ENCODE results near the gene ATP13A2. TPM values are rescaled to one million over a fixed set of nuclear protein-coding genes. Genes with fewer than 3 reads are reported as not detected.
"Not testable (repeated sequence)": the region's sequence is repeated elsewhere in the genome, so short reads cannot be mapped to it uniquely, and the experiment has no call there.

The ATP13A2 gene
- polyA plus RNA-seq, 3 donors, result 17.6 to 37.8 (median 19.5) TPM

DNA sequence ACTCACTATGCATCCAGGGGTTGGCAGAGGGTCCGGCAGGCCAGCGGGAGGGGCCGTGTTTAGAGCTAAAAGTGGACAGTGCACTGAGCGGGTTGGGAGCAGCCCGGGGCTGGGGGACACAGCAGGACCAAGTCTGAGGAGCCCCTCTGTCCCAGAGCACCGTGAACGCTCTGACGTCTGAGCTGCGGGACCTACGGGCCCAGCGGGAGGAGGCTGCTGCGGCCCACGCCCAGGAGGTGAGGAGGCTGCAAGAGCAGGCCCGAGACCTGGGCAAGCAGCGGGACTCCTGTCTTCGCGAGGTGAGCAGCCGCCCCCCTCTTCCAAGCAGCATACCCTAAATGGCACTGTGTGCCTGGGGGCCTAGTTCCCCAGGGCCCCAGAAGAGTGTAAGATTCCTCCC, 57.1 kb downstream of the ATP13A2 start:
- Histone ChIP-seq H3K9me3 (replicated peaks in 1 of 2; ENCODE audit: control insufficient read depth in 1 of 2, insufficient read depth in 1 of 2, low read length in 2 of 2) (no peaks in the 10 kb centered on the region), H3K4me2 (replicated peaks; ENCODE audit: extremely low read depth, low read length, poor library complexity, severe bottlenecking) (no peak overlapping the region), H3K4me1 (ENCODE audit: control insufficient read depth in 1 of 2, insufficient read depth in 2 of 2, low read length in 2 of 2) (peaks cover 0 to 2% of the 10 kb centered on the region in 2 donors), H3K36me3 (replicated peaks in 1 of 2; ENCODE audit: control insufficient read depth in 1 of 2, insufficient read depth in 2 of 2, low read length in 2 of 2) (peaks cover 2 to 7% of the 10 kb centered on the region in 2 donors), H3K4me3 (replicated peaks in 1 of 3; ENCODE audit: low read depth in 2 of 3, low read length in 3 of 3) (no peak overlapping the region), H3K9ac (ENCODE audit: insufficient read depth, low read length, poor library complexity, severe bottlenecking) (no peak overlapping the region), H2AFZ (ENCODE audit: insufficient read depth, low read depth, low read length, poor library complexity, severe bottlenecking) (no peak overlapping the region), H3K27me3 (ENCODE audit: control insufficient read depth in 2 of 2, insufficient read depth in 2 of 2, low read length in 2 of 2) (no peaks in the 10 kb centered on the region), H3K27ac (ENCODE audit: low read depth in 1 of 2, low read length in 2 of 2) (no peak overlapping the region), H3K79me2 (ENCODE audit: insufficient read depth, low read length) (no peaks in the 10 kb centered on the region), H4K20me1 (ENCODE audit: insufficient read depth, low read length) (no peaks in the 10 kb centered on the region)
- H3K4me1 Mint-ChIP-seq, result peaks cover 2% of the 10 kb centered on the region
- H3K36me3 Mint-ChIP-seq, result peaks cover 3 to 7% of the 10 kb centered on the region in 2 donors
- WGBS (ENCODE audit: insufficient coverage), result 97% methylated on average over 11 of the region's 18 CpGs
- DNase-seq, result no peak
- H3K9me3 Mint-ChIP-seq, result peaks cover 0 to 2% (median 0%) of the 10 kb centered on the region in 7 donors
- H3K4me3 Mint-ChIP-seq, result peak overlapping the region in 1 of 2 donors; percentile 24
- no peak for TF ChIP-seq CTCF (IDR thresholded peaks at IDR 0.05)
- H3K27me3 Mint-ChIP-seq (ENCODE audit: low read depth in 3 of 3), result peaks cover 0 to 3% (median under 1%) of the 10 kb centered on the region in 3 donors
- H3K27ac Mint-ChIP-seq, result peak overlapping the region in 1 of 7 donors; percentile 57
- intact Hi-C loops (cut with micrococcal nuclease), result loop anchor here in 1 of 2 donors (5.0 kb wide), 1 partner anchor 93 kb away; no protein-coding TSS in a partner anchor

- H4K20me1 ChIP-seq (ENCODE audit: insufficient read depth, low read length); H2AFZ ChIP-seq (ENCODE audit: insufficient read depth, low read depth, low read length, poor library complexity, severe bottlenecking); H3K27me3 ChIP-seq (ENCODE audit: control insufficient read depth in 2 of 2, insufficient read depth in 2 of 2, low read length in 2 of 2); H3K9ac ChIP-seq (ENCODE audit: insufficient read depth, low read length, poor library complexity, severe bottlenecking); H3K27ac ChIP-seq (ENCODE audit: low read depth in 1 of 2, low read length in 2 of 2); DNase-seq; H3K4me2 ChIP-seq (replicated peaks; ENCODE audit: extremely low read depth, low read length, poor library complexity, severe bottlenecking); H3K9me3 Mint-ChIP-seq; H3K9me3 ChIP-seq (replicated peaks in 1 of 2; ENCODE audit: control insufficient read depth in 1 of 2, insufficient read depth in 1 of 2, low read length in 2 of 2); H3K4me1 ChIP-seq (ENCODE audit: control insufficient read depth in 1 of 2, insufficient read depth in 2 of 2, low read length in 2 of 2); H3K27me3 Mint-ChIP-seq (ENCODE audit: low read depth in 3 of 3); H3K79me2 ChIP-seq (ENCODE audit: insufficient read depth, low read length); H3K27ac Mint-ChIP-seq; H3K4me3 Mint-ChIP-seq; H3K4me3 ChIP-seq (replicated peaks in 1 of 3; ENCODE audit: low read depth in 2 of 3, low read length in 3 of 3); H3K4me1 Mint-ChIP-seq: not testable (repeated sequence)
- H3K36me3 ChIP-seq (replicated peaks in 1 of 2; ENCODE audit: control insufficient read depth in 1 of 2, insufficient read depth in 2 of 2, low read length in 2 of 2), result peaks cover 2 to 15% of the 10 kb centered on the region in 2 donors
- intact Hi-C loops (cut with micrococcal nuclease), result loop anchor here in 1 of 2 donors (5.0 kb wide), 1 partner anchor 95 kb away; no protein-coding TSS in a partner anchor
- peaks cover 5 to 10% of the 10 kb centered on the region in 2 donors for H3K36me3 Mint-ChIP-seq
- 89% methylated on average over 4 of the region's 4 CpGs for WGBS (ENCODE audit: insufficient coverage)
These were observed 59.4 kb downstream of the ATP13A2 start for GRCh38 chr1:16952376-16952775.

GRCh38 chr1:16949026-16949425, 62.7 kb downstream of the ATP13A2 start:
- H3K27me3 ChIP-seq (ENCODE audit: control insufficient read depth in 2 of 2, insufficient read depth in 2 of 2, low read length in 2 of 2); H3K79me2 ChIP-seq (ENCODE audit: insufficient read depth, low read length); H3K27ac ChIP-seq (ENCODE audit: low read depth in 1 of 2, low read length in 2 of 2); H3K36me3 ChIP-seq (replicated peaks in 1 of 2; ENCODE audit: control insufficient read depth in 1 of 2, insufficient read depth in 2 of 2, low read length in 2 of 2); H3K9me3 ChIP-seq (replicated peaks in 1 of 2; ENCODE audit: control insufficient read depth in 1 of 2, insufficient read depth in 1 of 2, low read length in 2 of 2); H3K4me3 Mint-ChIP-seq; intact Hi-C loops (cut with micrococcal nuclease); H3K36me3 Mint-ChIP-seq; H2AFZ ChIP-seq (ENCODE audit: insufficient read depth, low read depth, low read length, poor library complexity, severe bottlenecking); H4K20me1 ChIP-seq (ENCODE audit: insufficient read depth, low read length); H3K4me2 ChIP-seq (replicated peaks; ENCODE audit: extremely low read depth, low read length, poor library complexity, severe bottlenecking); H3K9me3 Mint-ChIP-seq; H3K27ac Mint-ChIP-seq; H3K4me1 Mint-ChIP-seq; DNase-seq; H3K27me3 Mint-ChIP-seq (ENCODE audit: low read depth in 3 of 3); H3K9ac ChIP-seq (ENCODE audit: insufficient read depth, low read length, poor library complexity, severe bottlenecking); H3K4me3 ChIP-seq (replicated peaks in 1 of 3; ENCODE audit: low read depth in 2 of 3, low read length in 3 of 3); H3K4me1 ChIP-seq (ENCODE audit: control insufficient read depth in 1 of 2, insufficient read depth in 2 of 2, low read length in 2 of 2): not testable (repeated sequence)
- WGBS (ENCODE audit: insufficient coverage), result 92% methylated on average over 4 of the region's 7 CpGs

GRCh38 chr1:16948282-16948891, 63.3 kb downstream of the ATP13A2 start:
- H3K36me3 ChIP-seq (replicated peaks in 1 of 2; ENCODE audit: control insufficient read depth in 1 of 2, insufficient read depth in 2 of 2, low read length in 2 of 2); H3K4me3 Mint-ChIP-seq; H3K27ac ChIP-seq (ENCODE audit: low read depth in 1 of 2, low read length in 2 of 2); H3K9me3 Mint-ChIP-seq; H3K4me1 Mint-ChIP-seq; H3K27ac Mint-ChIP-seq; H3K9me3 ChIP-seq (replicated peaks in 1 of 2; ENCODE audit: control insufficient read depth in 1 of 2, insufficient read depth in 1 of 2, low read length in 2 of 2); H2AFZ ChIP-seq (ENCODE audit: insufficient read depth, low read depth, low read length, poor library complexity, severe bottlenecking); H3K4me3 ChIP-seq (replicated peaks in 1 of 3; ENCODE audit: low read depth in 2 of 3, low read length in 3 of 3); H3K79me2 ChIP-seq (ENCODE audit: insufficient read depth, low read length); H3K36me3 Mint-ChIP-seq; intact Hi-C loops (cut with micrococcal nuclease); DNase-seq; H3K27me3 Mint-ChIP-seq (ENCODE audit: low read depth in 3 of 3); H3K4me2 ChIP-seq (replicated peaks; ENCODE audit: extremely low read depth, low read length, poor library complexity, severe bottlenecking); H3K9ac ChIP-seq (ENCODE audit: insufficient read depth, low read length, poor library complexity, severe bottlenecking); H3K4me1 ChIP-seq (ENCODE audit: control insufficient read depth in 1 of 2, insufficient read depth in 2 of 2, low read length in 2 of 2); H3K27me3 ChIP-seq (ENCODE audit: control insufficient read depth in 2 of 2, insufficient read depth in 2 of 2, low read length in 2 of 2); H4K20me1 ChIP-seq (ENCODE audit: insufficient read depth, low read length): not testable (repeated sequence)
- 95% methylated on average over 26 of the region's 26 CpGs for WGBS (ENCODE audit: insufficient coverage)
